Left lung (tissue), 14 donors: ENCODE results near the gene VTI1A. TPM values are rescaled to one million over a fixed set of nuclear protein-coding genes. Genes with fewer than 3 reads are reported as not detected.
A peak's percentile ranks its signal among the peaks of the same experiment; 100 is the strongest.
"Not testable (repeated sequence)": the region's sequence is repeated elsewhere in the genome, so short reads cannot be mapped to it uniquely, and the experiment has no call there.

Source experiments
- ATAC-seq: fragments of 200-7000 bp; cut with Tn5 transposase; one replicate; pipeline ENCODE4 v1.9.1; 2020; ENCODE audit warnings: moderate library complexity
- DNase-seq, 4 donors: peaks; one replicate each; pipeline ENCODE4 v3.0.0-alpha.2; 2013 to 2020
- H3K27ac ChIP-seq, 2 donors: fragments of 200-600 bp; sonication (generic) in 1 of 2; one replicate each; pipeline versions ENCODE4 v1.5.0 to v1.8.0; 2020 to 2021
- H3K27me3 ChIP-seq, 2 donors: fragments of 200-600 bp; sonication (generic) in 1 of 2; one replicate each; pipeline versions ENCODE4 v1.5.0 to v1.8.0; 2020 to 2021
- H3K36me3 ChIP-seq, 2 donors: fragments of 200-600 bp; sonication (generic) in 1 of 2; one replicate each; pipeline versions ENCODE4 v1.5.0 to v1.8.0; 2020 to 2021
- H3K4me1 ChIP-seq, 2 donors: fragments of 200-600 bp; one replicate each; pipeline ENCODE4 v1.8.0; 2021
- H3K4me3 ChIP-seq, 2 donors: fragments of 200-600 bp; sonication (generic) in 1 of 2; one replicate each; pipeline versions ENCODE4 v1.5.0 to v1.8.0; 2020 to 2021; ENCODE audit warnings: mild to moderate bottlenecking in 1 of 2
- H3K9me3 ChIP-seq, 2 donors: fragments of 200-600 bp; sonication (generic) in 1 of 2; one replicate each; pipeline versions ENCODE4 v1.5.0 to v1.8.0; 2020 to 2021
- intact Hi-C, 2 donors: fragments of 100-400 bp; cut with DNase I; formaldehyde crosslinking; loops; one replicate each; pipeline versions ENCODE4 v1.11.2 to v1.14.2; 2022
- long read RNA-seq, 12 donors: library from polyadenylated mRNA in 2 of 12; unstranded in 2 of 12; transcript quantifications; one replicate each; pipeline ENCODE4 v2.0.0 and lab custom pipeline, GENCODE V29; 2019 to 2026
- polyA plus RNA-seq, 6 donors: library from polyadenylated mRNA; unstranded; fragments of 120-200 nt; gene quantifications; one replicate each; pipeline ENCODE4 v1.2.1, GENCODE V29; 2013; ENCODE audit not compliant: insufficient read length in 6 of 6
- total RNA-seq, 2 donors: library from RNA; stranded (reverse); fragmentation: NEBNext Ultra II Directional; extraction: Animal tissue kit (Norgen Biotek cat#: 25700); gene quantifications; one replicate each; pipeline ENCODE4 v1.2.1, GENCODE V29; 2021
- TF ChIP-seq, protein P1 (sequence below), 2 donors: fragments of 200-600 bp; sonication (generic) in 1 of 2; IDR thresholded peaks; one replicate each; pipeline versions ENCODE4 v1.5.0 to v1.8.0; 2021; ENCODE audit warnings: antibody characterized with exemption in 2 of 2
- donor health status: DM: no; HTN: yes; CAD: no.
- donor health status: DM: no; HTN: no; CAD: no.

The VTI1A gene
- 10 to 100 TPM; 28.5 to 39.0 TPM for total RNA-seq
- 10 to 100 TPM; 13.6 to 18.5 (median 17.0) TPM for polyA plus RNA-seq
- long read RNA-seq, donor 1, full-length matches to known transcripts: 8 of 8 reads
- long read RNA-seq, donor 1, partial matches to known transcripts: 0 of 8 reads
- long read RNA-seq, donor 1, other reads (novel, unspliced or antisense): 0 of 8 reads
- long read RNA-seq, donor 2, full-length matches to known transcripts: 4 of 4 reads
- long read RNA-seq, donor 2, partial matches to known transcripts: 0 of 4 reads
- long read RNA-seq, donor 2, other reads (novel, unspliced or antisense): 0 of 4 reads
- long read RNA-seq, donor 3, full-length matches to known transcripts: 4 of 4 reads
- long read RNA-seq, donor 3, partial matches to known transcripts: 0 of 4 reads
- long read RNA-seq, donor 3, other reads (novel, unspliced or antisense): 0 of 4 reads
- long read RNA-seq, donor 4, full-length matches to known transcripts: 2 of 6 reads
- long read RNA-seq, donor 4, partial matches to known transcripts: 0 of 6 reads
- long read RNA-seq, donor 4, other reads (novel, unspliced or antisense): 4 of 6 reads
- long read RNA-seq, donor 5, full-length matches to known transcripts: 4 of 4 reads
- long read RNA-seq, donor 5, partial matches to known transcripts: 0 of 4 reads
- long read RNA-seq, donor 5, other reads (novel, unspliced or antisense): 0 of 4 reads
- long read RNA-seq, donor 6, full-length matches to known transcripts: 1 of 1 reads
- long read RNA-seq, donor 6, partial matches to known transcripts: 0 of 1 reads
- long read RNA-seq, donor 6, other reads (novel, unspliced or antisense): 0 of 1 reads
- long read RNA-seq, donor 7, full-length matches to known transcripts: 4 of 4 reads
- long read RNA-seq, donor 7, partial matches to known transcripts: 0 of 4 reads
- long read RNA-seq, donor 7, other reads (novel, unspliced or antisense): 0 of 4 reads
- long read RNA-seq, donor 8, full-length matches to known transcripts: 4 of 4 reads
- long read RNA-seq, donor 8, partial matches to known transcripts: 0 of 4 reads
- long read RNA-seq, donor 8, other reads (novel, unspliced or antisense): 0 of 4 reads
- long read RNA-seq, donor 9: 0 reads
- long read RNA-seq, donor 10, full-length matches to known transcripts: 3 of 8 reads
- long read RNA-seq, donor 10, partial matches to known transcripts: 0 of 8 reads
- long read RNA-seq, donor 10, other reads (novel, unspliced or antisense): 5 of 8 reads
- long read RNA-seq, donor 11, full-length matches to known transcripts: 3 of 3 reads
- long read RNA-seq, donor 11, partial matches to known transcripts: 0 of 3 reads
- long read RNA-seq, donor 11, other reads (novel, unspliced or antisense): 0 of 3 reads
- long read RNA-seq, donor 12, full-length matches to known transcripts: 3 of 3 reads
- long read RNA-seq, donor 12, partial matches to known transcripts: 0 of 3 reads
- long read RNA-seq, donor 12, other reads (novel, unspliced or antisense): 0 of 3 reads

DNA sequence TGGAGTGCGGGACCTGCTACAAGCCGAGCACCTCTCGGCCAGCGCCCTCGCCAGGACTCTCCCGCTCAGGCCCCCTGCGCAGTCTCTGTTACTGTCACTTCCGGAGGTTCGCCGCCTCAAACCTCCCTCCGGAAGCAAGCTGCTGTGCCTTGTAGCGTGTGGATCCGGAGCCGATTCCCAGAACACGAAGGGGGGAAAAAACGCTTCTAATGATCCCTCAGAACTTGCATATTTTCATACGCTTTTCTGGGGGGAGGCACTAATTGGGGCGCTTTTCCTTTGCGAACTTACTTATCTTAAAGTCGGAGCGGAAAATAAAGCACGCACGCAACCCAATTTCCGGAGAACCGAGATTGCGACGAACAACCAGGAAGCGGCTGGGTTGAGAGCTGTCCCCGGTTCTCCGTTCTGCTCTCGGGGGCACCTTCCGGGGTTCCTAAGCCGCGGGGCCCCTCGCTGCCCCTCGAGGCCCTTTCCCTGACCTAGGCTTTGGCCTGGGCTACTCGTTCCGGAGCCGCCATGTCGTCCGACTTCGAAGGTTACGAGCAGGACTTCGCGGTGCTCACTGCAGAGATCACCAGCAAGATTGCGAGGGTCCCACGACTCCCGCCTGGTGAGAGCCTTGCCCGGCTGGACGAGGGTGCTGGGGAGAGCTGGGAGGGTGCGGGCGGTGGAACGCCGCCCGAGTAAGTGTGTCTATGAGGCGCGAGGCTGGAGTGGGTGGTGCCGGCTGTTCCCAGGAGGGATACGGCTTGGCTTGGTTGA lies at the start of gene VTI1A, which contains the start of gene ZDHHC6:
Gene VTI1A, plus strand, starts transcription at position 361 of the 765 bp plus-strand sequence. Its CDS starts 159 bp downstream, at position 520.
Gene ZDHHC6, minus strand, starts transcription at position 60 of the 765 bp plus-strand sequence. CDS start 1,478 bp downstream, outside the sequence.
- intact Hi-C loops: no loop called here
- peak; percentile 99 for ATAC-seq

DNA sequence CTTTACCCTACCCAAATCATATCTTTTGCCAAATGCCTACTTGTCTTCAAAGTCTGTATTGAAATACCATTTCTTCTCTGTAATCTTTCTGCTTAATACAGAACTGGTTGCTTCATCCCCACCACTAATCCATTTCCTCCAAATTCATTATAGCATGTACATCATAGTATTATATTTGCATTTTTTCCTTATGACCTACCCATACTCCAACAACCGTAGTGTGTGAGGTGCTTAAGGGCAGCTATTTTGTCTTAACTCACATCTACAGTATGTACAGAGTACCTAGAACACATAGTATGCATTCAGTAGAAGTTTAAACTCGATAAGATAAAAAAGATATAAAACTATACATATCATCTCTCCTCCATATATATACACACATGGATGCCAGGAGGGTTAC lies 49.4 kb upstream of the VTI1A start:
- Histone ChIP-seq H3K9me3 (no peaks in the 10 kb centered on the region), H3K36me3 (peaks cover 0 to 70% of the 10 kb centered on the region in 2 donors), H3K4me3 (no peak overlapping the region), H3K27me3 (no peaks in the 10 kb centered on the region), H3K27ac (no peak overlapping the region), H3K4me1 (peaks cover 0 to 15% of the 10 kb centered on the region in 2 donors)
- TF ChIP-seq, protein P1, sequence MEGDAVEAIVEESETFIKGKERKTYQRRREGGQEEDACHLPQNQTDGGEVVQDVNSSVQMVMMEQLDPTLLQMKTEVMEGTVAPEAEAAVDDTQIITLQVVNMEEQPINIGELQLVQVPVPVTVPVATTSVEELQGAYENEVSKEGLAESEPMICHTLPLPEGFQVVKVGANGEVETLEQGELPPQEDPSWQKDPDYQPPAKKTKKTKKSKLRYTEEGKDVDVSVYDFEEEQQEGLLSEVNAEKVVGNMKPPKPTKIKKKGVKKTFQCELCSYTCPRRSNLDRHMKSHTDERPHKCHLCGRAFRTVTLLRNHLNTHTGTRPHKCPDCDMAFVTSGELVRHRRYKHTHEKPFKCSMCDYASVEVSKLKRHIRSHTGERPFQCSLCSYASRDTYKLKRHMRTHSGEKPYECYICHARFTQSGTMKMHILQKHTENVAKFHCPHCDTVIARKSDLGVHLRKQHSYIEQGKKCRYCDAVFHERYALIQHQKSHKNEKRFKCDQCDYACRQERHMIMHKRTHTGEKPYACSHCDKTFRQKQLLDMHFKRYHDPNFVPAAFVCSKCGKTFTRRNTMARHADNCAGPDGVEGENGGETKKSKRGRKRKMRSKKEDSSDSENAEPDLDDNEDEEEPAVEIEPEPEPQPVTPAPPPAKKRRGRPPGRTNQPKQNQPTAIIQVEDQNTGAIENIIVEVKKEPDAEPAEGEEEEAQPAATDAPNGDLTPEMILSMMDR (IDR thresholded peaks at IDR 0.05): no peak
- DNase-seq (no peak), ATAC-seq (no peak)
- intact Hi-C loops: no loop called here

More for the DNA sequence above, at the start of gene VTI1A, which contains the start of gene ZDHHC6:
- H3K27ac ChIP-seq: peak within 1 kb of the TSS; percentile 84 to 86
- H3K9me3 ChIP-seq: no peaks in the 10 kb centered on the region
- DNase-seq: peak; percentile 86 to 94 (median 87)
- no peaks in the 10 kb centered on the region for H3K27me3 ChIP-seq
- TF ChIP-seq, protein P1 (IDR thresholded peaks at IDR 0.05): no peak
- peaks cover 16 to 33% of the 10 kb centered on the region in 2 donors for H3K4me1 ChIP-seq
- peak within 1 kb of the TSS; percentile 94 to 95 for H3K4me3 ChIP-seq
- peaks cover 0 to 32% of the 10 kb centered on the region in 2 donors for H3K36me3 ChIP-seq

DNA sequence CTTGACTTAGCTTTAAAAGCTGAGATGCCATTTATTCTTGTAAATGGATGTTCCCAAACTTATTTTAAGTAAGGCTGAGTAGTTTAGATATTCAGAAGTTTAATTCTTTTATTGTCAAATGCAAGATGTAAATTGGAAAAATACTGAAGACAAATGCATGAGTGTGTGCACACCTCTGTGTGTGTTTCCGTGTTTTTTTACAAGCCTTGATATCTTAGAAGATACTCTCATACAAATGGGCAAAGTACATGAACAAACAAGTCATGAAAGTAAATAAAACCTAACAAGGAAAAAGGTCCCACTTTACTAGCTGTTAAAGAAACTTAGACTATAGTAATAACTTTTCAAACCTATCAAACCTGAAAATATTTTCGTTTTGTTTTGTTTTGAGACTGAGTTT lies 44.1 kb upstream of the VTI1A start:
- Histone ChIP-seq H3K4me1 (no peaks in the 10 kb centered on the region), H3K36me3 (peaks cover 0 to 91% of the 10 kb centered on the region in 2 donors), H3K27me3 (no peaks in the 10 kb centered on the region), H3K9me3 (no peaks in the 10 kb centered on the region), H3K4me3 (no peak overlapping the region), H3K27ac (no peak overlapping the region)
- DNase-seq (no peak), ATAC-seq (peak; percentile 60)
- TF ChIP-seq, protein P1 (IDR thresholded peaks at IDR 0.05): no peak
- intact Hi-C loops: no loop called here

DNA sequence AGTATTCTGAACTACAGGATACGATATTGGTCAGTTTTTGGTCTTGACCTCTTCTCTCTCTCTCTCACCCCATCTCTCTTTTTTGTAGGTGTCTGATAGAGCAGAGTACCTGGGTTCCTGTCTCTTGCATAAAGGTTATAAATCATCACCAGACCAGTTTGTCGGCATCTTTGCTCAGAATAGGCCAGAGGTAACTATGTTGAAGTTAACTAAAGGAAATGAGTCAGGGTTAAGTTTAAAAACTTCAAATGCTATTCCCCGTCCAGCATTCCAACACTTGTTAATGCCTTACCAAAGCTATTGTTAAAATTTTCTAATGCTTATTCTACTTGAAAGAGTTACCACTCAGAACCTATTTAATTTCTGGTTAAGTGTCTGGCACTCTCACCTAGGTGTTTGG lies 42.4 kb upstream of the VTI1A start:
- ATAC-seq (peak; percentile 74), DNase-seq (peak in 1 of 4 donors; percentile 5)
- Histone ChIP-seq H3K27ac (no peak overlapping the region), H3K27me3 (no peaks in the 10 kb centered on the region), H3K4me1 (no peaks in the 10 kb centered on the region), H3K9me3 (no peaks in the 10 kb centered on the region), H3K4me3 (no peak overlapping the region), H3K36me3 (peaks cover 0 to 94% of the 10 kb centered on the region in 2 donors)
- intact Hi-C loops: no loop called here
- TF ChIP-seq, protein P1 (IDR thresholded peaks at IDR 0.05): no peak

DNA sequence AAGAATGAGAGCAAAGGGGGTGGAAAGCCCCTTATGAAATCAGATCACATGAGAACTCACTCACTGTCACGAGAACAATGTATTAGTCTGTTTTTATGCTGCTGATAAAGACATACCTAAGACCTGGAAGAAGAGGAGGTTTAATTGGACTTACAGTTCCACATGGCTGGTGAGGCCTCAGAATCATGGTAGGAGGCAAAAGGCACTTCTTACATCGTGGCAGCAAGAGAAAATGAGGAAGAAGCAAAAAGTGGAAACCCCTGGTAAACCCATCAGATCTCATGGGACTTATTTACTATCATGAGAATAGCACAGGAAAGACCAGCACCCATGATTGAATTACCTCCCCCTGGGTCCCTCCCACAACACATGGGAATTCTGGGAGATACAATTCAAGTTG lies 40.2 kb upstream of the VTI1A start:
- DNase-seq, H3K27ac ChIP-seq, H3K4me3 ChIP-seq, H3K9me3 ChIP-seq, ATAC-seq, H3K27me3 ChIP-seq, intact Hi-C loops, H3K4me1 ChIP-seq: not testable (repeated sequence)
- H3K36me3 ChIP-seq: peaks cover 0 to 96% of the 10 kb centered on the region in 2 donors
